Measurements from ENCODE around the gene P2RY14.

The P2RY14 gene

DNA sequence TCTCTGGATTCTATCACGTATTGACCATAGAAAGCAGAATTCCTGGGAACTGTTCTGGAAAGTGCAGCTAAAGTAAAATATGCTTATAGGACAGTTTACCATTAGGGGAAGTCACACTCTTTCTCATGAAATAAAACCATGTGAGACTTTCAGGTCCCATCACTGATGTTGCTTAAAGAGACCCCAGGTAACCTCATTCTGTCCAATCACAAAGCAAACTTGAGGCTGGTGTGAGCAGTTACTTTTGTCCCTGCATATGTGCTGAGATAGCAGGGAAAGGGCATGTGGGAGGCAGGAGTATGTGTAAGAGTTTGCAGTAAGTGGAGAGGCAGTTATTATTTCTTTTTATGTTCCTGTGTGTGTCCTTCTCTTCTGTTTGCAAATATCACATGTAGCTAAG, 22.2 kb upstream of the P2RY14 start:
- no peak for DNase-seq (ENCODE audit: low read depth in 2 of 2)

DNA sequence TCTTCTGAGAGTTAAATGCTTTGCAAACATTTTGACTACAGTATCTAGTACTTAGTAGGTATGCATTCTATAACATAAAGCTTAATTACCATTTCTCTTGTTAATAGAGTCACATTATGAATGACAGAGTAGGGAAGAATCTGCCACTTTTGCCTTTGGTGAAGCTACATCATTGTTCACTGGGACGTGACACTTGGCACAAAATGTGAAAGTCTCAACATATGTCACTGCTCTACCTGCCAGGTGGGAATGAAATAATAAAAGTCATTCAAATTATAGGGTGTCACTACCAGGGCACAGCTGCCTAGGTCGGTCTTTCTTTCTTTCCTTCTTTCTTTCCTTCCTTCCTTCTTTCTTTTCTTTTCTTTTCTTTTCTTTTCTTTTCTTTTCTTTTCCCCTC, 20.7 kb upstream of the P2RY14 start:
- DNase-seq (ENCODE audit: low read depth in 2 of 2), result no peak

GRCh38 chr3:151297429-151297828, 19.1 kb upstream of the P2RY14 start:
- DNase-seq (ENCODE audit: low read depth in 2 of 2), result no peak

DNA sequence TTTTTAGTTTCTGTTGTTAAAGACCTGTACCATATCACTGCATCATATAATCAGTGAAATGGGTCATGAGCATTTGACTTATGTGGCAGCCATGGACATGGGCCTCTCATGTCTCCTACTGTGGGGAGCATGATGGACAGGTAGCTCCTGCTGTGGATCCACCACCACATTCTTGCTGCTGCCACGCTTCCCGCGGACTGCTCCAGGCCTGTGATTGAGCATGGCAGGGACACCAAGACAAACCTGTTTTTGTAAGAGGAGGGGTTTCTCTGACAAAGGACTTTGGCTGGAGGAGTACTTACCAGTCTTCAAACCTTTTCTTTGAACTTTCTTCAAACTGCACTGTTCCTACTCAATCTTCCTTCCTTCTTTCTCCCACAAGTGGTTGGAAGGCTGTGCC, 17.9 kb upstream of the P2RY14 start:
- DNase-seq (ENCODE audit: low read depth in 2 of 2), result no peak

DNA sequence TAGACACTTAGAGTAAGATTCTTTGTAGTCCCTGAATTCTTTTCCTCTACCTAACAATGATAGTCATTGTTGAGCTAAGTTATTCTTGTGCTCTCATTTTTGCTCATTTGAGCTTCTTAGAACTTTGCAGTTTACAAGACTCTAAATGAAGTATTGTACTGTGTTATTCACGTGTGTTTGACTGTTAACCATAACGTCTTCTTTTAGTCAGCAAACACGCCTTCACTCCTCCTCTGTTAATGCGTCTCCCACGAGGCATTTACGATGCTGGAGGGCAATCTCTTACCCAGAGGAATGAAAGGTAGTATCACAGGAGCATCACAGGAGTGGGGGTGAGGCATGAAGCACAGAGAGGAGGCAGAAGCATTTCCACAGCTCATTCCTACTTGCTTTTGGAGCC, 14.8 kb upstream of the P2RY14 start:
- no peak for DNase-seq (ENCODE audit: low read depth in 2 of 2)

- no peak for DNase-seq (ENCODE audit: low read depth in 2 of 2)
Measured at GRCh38 chr3:151290673-151291072, 12.3 kb upstream of the P2RY14 start.

- no peak for DNase-seq (ENCODE audit: low read depth in 2 of 2)
Measured at GRCh38 chr3:151289445-151289844, 11.1 kb upstream of the P2RY14 start.

- no peak for DNase-seq (ENCODE audit: low read depth in 2 of 2)
Measured at GRCh38 chr3:151285940-151286339, 7.6 kb upstream of the P2RY14 start.

DNA sequence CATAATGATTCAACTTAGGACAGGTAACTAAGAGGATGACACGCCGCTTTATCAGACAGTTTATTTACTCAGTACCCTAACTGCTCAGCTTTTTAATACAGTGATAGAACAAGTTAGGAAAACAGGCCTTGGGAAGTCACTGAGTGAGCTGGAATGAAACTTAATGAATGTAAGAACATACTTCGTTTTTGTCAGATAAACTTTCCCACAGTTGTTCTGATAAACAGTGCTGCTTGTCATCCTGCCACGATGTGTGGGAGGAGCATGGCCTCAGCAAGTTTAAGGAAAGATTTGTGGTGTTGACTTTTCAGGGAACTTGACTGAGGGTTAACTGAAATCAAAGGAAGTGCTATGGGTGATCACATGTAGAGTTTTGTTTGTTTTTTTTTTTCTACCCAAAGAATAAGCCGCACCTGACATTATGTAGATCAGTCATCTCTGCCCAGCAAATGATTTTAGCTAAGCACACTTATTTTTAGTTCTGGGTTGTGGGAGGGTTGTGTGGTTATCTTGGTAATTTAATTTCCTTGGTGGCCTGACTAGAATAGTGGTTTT, 5.6 kb upstream of the P2RY14 start:
- no peak for DNase-seq (ENCODE audit: low read depth in 2 of 2)

- no peak for DNase-seq (ENCODE audit: low read depth in 2 of 2)
Measured at GRCh38 chr3:151283387-151283786, 5.0 kb upstream of the P2RY14 start.

DNA sequence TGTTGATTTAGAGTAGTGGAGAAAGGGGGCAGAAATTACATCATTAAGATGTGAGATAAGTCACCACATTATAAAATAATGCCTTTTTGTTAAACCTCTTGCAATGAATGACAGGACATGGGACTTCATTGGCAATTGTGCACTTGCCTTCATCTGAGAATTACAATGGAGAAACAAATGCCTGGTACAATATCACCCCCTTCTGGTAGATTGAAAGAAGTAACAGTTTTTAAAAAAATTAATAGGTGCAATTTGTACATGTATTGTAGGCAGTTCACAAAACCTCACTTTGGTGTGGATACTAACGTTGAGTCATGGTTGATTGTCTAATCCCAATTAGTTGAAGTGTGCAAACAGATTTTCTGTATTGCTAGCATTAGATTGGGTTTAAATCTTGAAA, 4.6 kb upstream of the P2RY14 start:
- no peak for DNase-seq (ENCODE audit: low read depth in 2 of 2)

GRCh38 chr3:151281671-151282324, 3.5 kb upstream of the P2RY14 start:
- DNase-seq (ENCODE audit: low read depth in 2 of 2), result no peak

DNA sequence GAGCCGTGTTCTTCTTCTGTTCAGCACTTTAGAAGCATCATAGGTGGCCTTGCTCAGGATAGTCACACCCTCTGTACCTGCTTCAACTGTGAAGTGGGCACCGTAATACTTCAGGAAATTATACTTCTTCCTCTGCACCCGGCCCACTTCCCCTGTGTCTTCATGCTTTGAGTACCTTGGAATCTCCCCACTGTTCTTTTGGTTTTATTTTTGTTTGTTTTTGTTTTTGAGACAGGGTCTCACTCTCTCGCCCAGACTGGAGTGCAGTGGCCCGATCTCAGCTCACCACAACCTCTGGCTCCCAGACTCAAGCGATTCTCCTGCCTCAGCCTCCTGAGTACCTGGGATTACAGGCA, 1.7 kb downstream of the P2RY14 start:
- no peak for DNase-seq (ENCODE audit: low read depth in 2 of 2)

DNA sequence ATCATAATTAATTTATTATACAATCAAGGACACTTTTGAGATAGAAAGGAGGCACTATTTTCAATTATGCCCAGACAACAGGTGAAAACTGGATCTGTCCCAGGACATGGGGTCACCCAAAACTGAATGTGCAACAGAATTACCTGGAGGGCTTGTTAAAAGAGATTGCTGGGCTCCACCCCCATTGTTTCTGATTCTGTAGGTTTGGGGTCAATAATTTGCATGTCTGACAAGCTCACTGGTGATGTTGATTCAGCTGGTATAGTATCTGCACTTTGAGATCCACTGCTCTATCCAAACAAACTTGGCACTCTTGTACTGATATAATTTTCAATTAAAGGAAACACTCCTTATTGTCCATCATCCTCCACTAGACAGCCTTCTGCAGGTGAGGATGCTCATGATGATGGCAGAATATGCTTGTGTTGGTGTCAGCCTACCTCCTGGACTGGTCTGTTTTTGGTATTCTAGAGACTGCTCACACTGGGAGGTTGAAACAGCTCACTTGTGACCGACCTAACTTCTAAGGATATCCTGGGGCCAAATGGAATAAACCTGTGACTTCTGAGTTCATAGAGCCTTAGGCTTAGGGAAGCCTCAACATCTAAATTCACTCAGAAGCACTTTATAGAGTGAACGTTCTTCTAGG, 2.2 kb downstream of the P2RY14 start:
- DNase-seq (ENCODE audit: low read depth in 2 of 2), result no peak

DNA sequence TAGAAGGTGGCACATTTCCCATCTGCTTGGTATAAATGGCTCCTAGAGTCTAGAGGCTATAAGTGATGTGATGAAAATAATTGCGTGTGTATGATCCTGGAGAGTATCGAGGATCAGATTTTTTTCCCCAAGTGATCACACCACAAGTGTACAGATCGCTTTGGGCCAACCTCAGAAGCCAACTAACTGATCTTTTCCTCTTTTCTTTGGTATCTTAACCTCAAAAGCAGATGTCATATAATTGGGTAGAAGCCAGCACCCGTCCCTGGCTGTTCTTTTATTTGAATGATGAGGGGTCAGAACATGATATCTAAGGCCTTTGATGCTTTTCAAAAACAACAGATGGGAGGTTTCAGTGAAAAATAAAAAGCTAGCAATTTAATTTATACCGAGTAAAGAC, 3.3 kb downstream of the P2RY14 start:
- no peak for DNase-seq (ENCODE audit: low read depth in 2 of 2)

DNA sequence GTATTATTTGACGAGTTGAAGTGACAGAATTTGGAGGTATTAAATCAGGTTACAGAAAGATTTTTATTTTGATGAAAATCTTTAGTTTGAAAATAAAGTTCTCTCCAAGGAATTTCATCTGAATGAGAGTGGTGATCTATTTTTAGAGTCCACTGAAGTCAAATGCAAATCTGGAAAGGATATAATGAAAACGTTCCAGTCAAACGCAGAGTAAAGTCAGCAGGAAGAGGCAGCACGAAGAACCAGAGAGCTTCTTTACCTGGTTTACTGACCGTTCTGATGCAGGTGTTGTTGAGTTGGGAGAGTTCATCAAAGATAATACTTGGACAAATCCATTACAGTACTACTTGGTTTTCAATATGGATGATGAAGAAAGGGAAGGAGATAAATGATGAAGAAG, 8.7 kb downstream of the P2RY14 start:
- no peak for DNase-seq (ENCODE audit: low read depth in 2 of 2)

- DNase-seq (ENCODE audit: low read depth in 2 of 2), result no peak
Measured at GRCh38 chr3:151268267-151269235, 9.8 kb downstream of the P2RY14 start.

DNA sequence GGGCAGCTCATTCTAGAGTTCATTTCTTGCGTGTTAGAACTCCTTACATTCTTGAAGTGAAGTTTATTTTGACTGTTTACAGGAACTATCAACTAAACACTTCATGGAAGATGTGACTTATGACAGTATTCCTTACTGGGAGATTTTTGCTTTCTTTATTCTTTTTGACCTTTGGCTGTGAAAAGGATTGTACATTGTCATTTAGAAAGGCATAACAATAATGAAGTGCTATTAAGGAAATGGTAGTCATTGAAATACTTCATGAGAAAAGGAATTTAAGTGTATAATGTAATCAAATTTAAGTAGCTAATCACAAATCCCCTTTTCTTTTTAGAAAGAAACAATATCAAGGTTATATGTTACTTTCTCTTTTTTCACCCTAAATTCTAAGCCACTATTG, 11.3 kb downstream of the P2RY14 start:
- no peak for DNase-seq (ENCODE audit: low read depth in 2 of 2)

DNA sequence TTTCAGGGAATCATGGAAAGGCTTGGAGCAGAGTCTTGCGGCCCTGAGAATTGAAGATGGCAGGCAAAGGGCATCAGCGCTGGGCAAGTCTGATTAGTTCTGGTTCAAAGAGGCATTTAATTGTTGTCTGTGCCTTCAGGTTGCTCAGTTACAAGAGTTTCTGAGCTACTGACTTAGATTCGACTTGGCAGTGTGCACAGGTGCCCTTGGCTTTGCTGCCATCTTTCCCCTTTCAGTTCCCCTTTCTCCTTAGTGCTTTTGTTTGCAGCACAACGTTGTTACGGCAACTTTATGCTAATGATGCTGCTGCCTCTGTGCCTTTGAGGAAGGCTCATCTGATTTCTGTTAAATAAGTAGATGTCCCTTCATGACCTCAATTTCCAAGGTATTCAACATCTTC, 12.5 kb downstream of the P2RY14 start:
- DNase-seq (ENCODE audit: low read depth in 2 of 2), result no peak

GRCh38 chr3:151265166-151265565, 13.2 kb downstream of the P2RY14 start:
- DNase-seq (ENCODE audit: low read depth in 2 of 2), result no peak

GRCh38 chr3:151264605-151265004, 13.7 kb downstream of the P2RY14 start:
- DNase-seq (ENCODE audit: low read depth in 2 of 2), result no peak

GRCh38 chr3:151262871-151263525, 15.3 kb downstream of the P2RY14 start:
- DNase-seq (ENCODE audit: low read depth in 2 of 2), result no peak

Data from stimulated activated CD8-positive, alpha-beta memory T cell treated with anti-CD3 and anti-CD28 coated beads, Interleukin-7, amount 100 ng/mL, for 1 hour (primary cell).